Occipital lobe (tissue), 2 donors: ENCODE results near the gene ANKRD33. TPM values are rescaled to one million over a fixed set of nuclear protein-coding genes. Genes with fewer than 3 reads are reported as not detected.

Experiments
- DNase-seq: peaks from one replicate; lab custom pipeline; 2025; lab: John Stamatoyannopoulos, UW
- total RNA-seq: library from RNA; depleted of rRNA; stranded (reverse); fragments of >200 nt; gene quantifications from one replicate; pipeline ENCODE4 v1.2.3, GENCODE V29; 2014

Gene ANKRD33
- total RNA-seq, 1 donor from 2014 or later, result not detected

- DNase-seq, result no peak
These were observed 12.5 kb downstream of the ANKRD33 start for GRCh38 chr12:51900323-51900889.

- no peak for DNase-seq
These were observed 13.4 kb downstream of the ANKRD33 start for GRCh38 chr12:51901121-51901817.

- no peak for DNase-seq
These were observed 14.0 kb downstream of the ANKRD33 start for GRCh38 chr12:51901881-51902280.

GRCh38 chr12:51904951-51905470 is 17.1 kb downstream of the ANKRD33 start:
- DNase-seq, result no peak

- DNase-seq, result no peak
These were observed 17.8 kb downstream of the ANKRD33 start for GRCh38 chr12:51905471-51906429.

- DNase-seq, result no peak
These were observed 18.7 kb downstream of the ANKRD33 start for GRCh38 chr12:51906430-51907082.

- no peak for DNase-seq
These were observed 19.4 kb downstream of the ANKRD33 start, which contains the start of gene ACVRL1 for GRCh38 chr12:51907083-51907855. Gene ACVRL1 (plus strand): TSS chr12:51907504. CDS start chr12:51912475, 4,971 bp downstream.

GRCh38 chr12:51907856-51908425 is 20.0 kb downstream of the ANKRD33 start:
- DNase-seq, result no peak

- DNase-seq, result no peak
These were observed 21.1 kb downstream of the ANKRD33 start for GRCh38 chr12:51908876-51909592.

GRCh38 chr12:51910168-51910567 is 22.3 kb downstream of the ANKRD33 start:
- no peak for DNase-seq

- DNase-seq, result no peak
These were observed 22.8 kb downstream of the ANKRD33 start for GRCh38 chr12:51910691-51911090.

GRCh38 chr12:51911307-51911706 is 23.4 kb downstream of the ANKRD33 start:
- no peak for DNase-seq

GRCh38 chr12:51911788-51912711 is 24.1 kb downstream of the ANKRD33 start:
- DNase-seq, result no peak

GRCh38 chr12:51913071-51914033 is 25.4 kb downstream of the ANKRD33 start:
- no peak for DNase-seq

GRCh38 chr12:51914034-51914923 is 26.4 kb downstream of the ANKRD33 start:
- DNase-seq, result no peak

GRCh38 chr12:51915003-51915625 is 27.2 kb downstream of the ANKRD33 start:
- DNase-seq, result no peak
